Vagina (tissue), 2 donors: ENCODE results near the gene TMEM129. TPM values are rescaled to one million over a fixed set of nuclear protein-coding genes. Genes with fewer than 3 reads are reported as not detected.
A peak's percentile ranks its signal among the peaks of the same experiment; 100 is the strongest.

ENCODE experiments used
- DNase-seq, 2 donors: peaks; one replicate each; pipeline ENCODE4 v3.0.0-alpha.2; 2017; ENCODE audit errors: extremely low spot score in 2 of 2
- H3K27ac ChIP-seq: fragments of 200-600 bp; sonication (generic); one replicate; pipeline ENCODE4 v1.5.1; 2019
- H3K27me3 ChIP-seq: fragments of 200-600 bp; sonication (generic); one replicate; pipeline ENCODE4 v1.5.1; 2019
- H3K36me3 ChIP-seq, 2 donors: fragments of 200-600 bp; sonication (generic); one replicate each; pipeline ENCODE4 v1.5.1; 2017 to 2019
- H3K4me1 ChIP-seq: fragments of 200-600 bp; sonication (generic); one replicate; pipeline ENCODE4 v1.5.1; 2019
- H3K4me3 ChIP-seq, 2 donors: fragments of 200-600 bp; sonication (generic); 1 replicate in 1 of 2; 2 replicates in 1 of 2; pipeline ENCODE4 v1.5.1; 2016 to 2019
- H3K9me3 ChIP-seq: fragments of 200-600 bp; sonication (generic); one replicate; pipeline ENCODE4 v1.5.1; 2019
- CTCF ChIP-seq, 3 experiments: fragments of 450-650 bp in 2 of 3; fragments of 200-600 bp in 1 of 3; sonication (generic) in 1 of 3; IDR thresholded peaks; one replicate each; pipeline ENCODE4 v1.5.1; 2017 to 2019; ENCODE audit warnings: antibody characterized with exemption in 3 of 3, mild to moderate bottlenecking in 2 of 3, moderate library complexity in 2 of 3
- POLR2A ChIP-seq, 2 donors: fragments of 450-650 bp; IDR thresholded peaks; one replicate each; pipeline ENCODE4 v1.6.1; 2017; ENCODE audit warnings: antibody characterized with exemption in 2 of 2, mild to moderate bottlenecking in 2 of 2, moderate library complexity in 2 of 2
- POLR2AphosphoS5 ChIP-seq, 2 donors: sonication (generic); formaldehyde crosslinking; IDR thresholded peaks; one replicate each; pipeline ENCODE4 v1.9.0; 2017; ENCODE audit warnings: antibody characterized with exemption in 2 of 2, mild to moderate bottlenecking in 2 of 2, low read depth in 1 of 2; ENCODE audit not compliant: insufficient read depth in 1 of 2
- intact Hi-C: fragments of 100-400 bp; cut with DNase I; formaldehyde crosslinking; loops from one replicate; pipeline ENCODE4 v1.15.1; 2023
- total RNA-seq: library from RNA; depleted of rRNA; stranded (reverse); fragments of >200 nt; gene quantifications from one replicate; pipeline ENCODE4 v1.2.3, GENCODE V29; 2016

Gene TMEM129
- total RNA-seq, 1 donor from 2014 or later = 50.6 TPM

- intact Hi-C loops = loop anchor here (5.0 kb wide), 1 partner anchor 361 kb away; no protein-coding TSS in a partner anchor
- no peak for DNase-seq
- H3K4me3 ChIP-seq = peak overlapping the region; percentile 71 to 76
- H3K27me3 ChIP-seq = no peaks in the 10 kb centered on the region
- H3K36me3 ChIP-seq = peaks cover 0 to 9% of the 10 kb centered on the region in 2 donors
- peak in 1 of 2 donors; percentile 65 for TF ChIP-seq POLR2AphosphoS5 (IDR thresholded peaks at IDR 0.05; ENCODE audit: insufficient read depth in 1 of 2, low read depth in 1 of 2)
- no peak for TF ChIP-seq CTCF (IDR thresholded peaks at IDR 0.05)
- no peaks in the 10 kb centered on the region for H3K9me3 ChIP-seq
- peaks cover 57% of the 10 kb centered on the region for H3K4me1 ChIP-seq
- peak overlapping the region; percentile 97 for H3K27ac ChIP-seq
Observed at GRCh38 chr4:1713003-1713851, 7.9 kb downstream of the TMEM129 start.

- Histone ChIP-seq H3K36me3 (peaks cover 0 to 1% of the 10 kb centered on the region in 2 donors), H3K4me3 (peak within 1 kb of the TSS; percentile 71 to 76), H3K4me1 (peaks cover 57% of the 10 kb centered on the region), H3K27ac (peak within 1 kb of the TSS; percentile 97), H3K27me3 (no peaks in the 10 kb centered on the region), H3K9me3 (no peaks in the 10 kb centered on the region)
- DNase-seq = peak in 1 of 2 donors; percentile 97
- intact Hi-C loops = loop anchor here (5.0 kb wide), 1 partner anchor 360 kb away; no protein-coding TSS in a partner anchor
- peak in 1 of 2 donors; percentile 87 for TF ChIP-seq POLR2A (IDR thresholded peaks at IDR 0.05)
- no peak for TF ChIP-seq CTCF (IDR thresholded peaks at IDR 0.05)
- TF ChIP-seq POLR2AphosphoS5 (IDR thresholded peaks at IDR 0.05; ENCODE audit: insufficient read depth in 1 of 2, low read depth in 1 of 2) = peak; percentile 76 to 77
Observed at GRCh38 chr4:1712216-1713002, 8.7 kb downstream of the TMEM129 start, which contains the start of gene SLBP. Gene SLBP (minus strand): TSS chr4:1712319. CDS start chr4:1712188, 131 bp downstream.

- Histone ChIP-seq H3K4me3 (peak overlapping the region; percentile 71 to 76), H3K4me1 (peaks cover 57% of the 10 kb centered on the region), H3K27me3 (no peaks in the 10 kb centered on the region), H3K27ac (peak overlapping the region; percentile 97), H3K9me3 (no peaks in the 10 kb centered on the region), H3K36me3 (no peaks in the 10 kb centered on the region)
- DNase-seq = no peak
- no peak for TF ChIP-seq CTCF (IDR thresholded peaks at IDR 0.05)
- TF ChIP-seq POLR2A (IDR thresholded peaks at IDR 0.05) = no peak
- no peak for TF ChIP-seq POLR2AphosphoS5 (IDR thresholded peaks at IDR 0.05; ENCODE audit: insufficient read depth in 1 of 2, low read depth in 1 of 2)
- intact Hi-C loops = loop anchor here (5.0 kb wide), 1 partner anchor 359 kb away; no protein-coding TSS in a partner anchor
Observed at GRCh38 chr4:1711571-1712215, 9.4 kb downstream of the TMEM129 start.

- peaks cover 53% of the 10 kb centered on the region for H3K4me1 ChIP-seq
- intact Hi-C loops = loop anchor here (5.0 kb wide), 1 partner anchor 359 kb away; no protein-coding TSS in a partner anchor
- no peak for TF ChIP-seq POLR2AphosphoS5 (IDR thresholded peaks at IDR 0.05; ENCODE audit: insufficient read depth in 1 of 2, low read depth in 1 of 2)
- TF ChIP-seq POLR2A (IDR thresholded peaks at IDR 0.05) = no peak
- no peak for TF ChIP-seq CTCF (IDR thresholded peaks at IDR 0.05)
- peak overlapping the region; percentile 71 to 76 for H3K4me3 ChIP-seq
- H3K27ac ChIP-seq = peak overlapping the region; percentile 97
- no peaks in the 10 kb centered on the region for H3K27me3 ChIP-seq
- no peak for DNase-seq
- peaks cover 0 to 6% of the 10 kb centered on the region in 2 donors for H3K36me3 ChIP-seq
- no peaks in the 10 kb centered on the region for H3K9me3 ChIP-seq
Observed at GRCh38 chr4:1711055-1711570, 10.0 kb downstream of the TMEM129 start.
